Activated T-helper 2 cell treated with anti-CD3 and anti-CD28 coated beads, Interferon-gamma antibody, Interleukin-2, Interleukin-4, amounts not matched to agents 10 μg/mL and 5 μg/mL and 100 μg/mL, durations not matched to agents 14 hours and 24 hours and 36 hours (primary cell): ENCODE results near the gene PTPN7. TPM values are rescaled to one million over a fixed set of nuclear protein-coding genes. Genes with fewer than 3 reads are reported as not detected.
"Not testable (repeated sequence)": the region's sequence is repeated elsewhere in the genome, so short reads cannot be mapped to it uniquely, and the experiment has no call there.

Experiments
- DNase-seq: peaks from one replicate; pipeline ENCODE4 v3.0.0; 2021; ENCODE audit warnings: low spot score
- H3K27ac Mint-ChIP-seq: one replicate; pipeline ENCODE4 v1.8.0; 2021; ENCODE audit warnings: mixed read lengths
- H3K27me3 Mint-ChIP-seq: one replicate; pipeline ENCODE4 v1.8.0; 2021; ENCODE audit warnings: low read depth, mixed read lengths
- H3K36me3 Mint-ChIP-seq: one replicate; pipeline ENCODE4 v1.8.0; 2021; ENCODE audit warnings: low read depth, mixed read lengths
- H3K4me1 Mint-ChIP-seq: one replicate; pipeline ENCODE4 v1.8.0; 2021; ENCODE audit warnings: low read depth, mixed read lengths
- H3K4me3 Mint-ChIP-seq: one replicate; pipeline ENCODE4 v1.8.0; 2021; ENCODE audit warnings: low read depth, mild to moderate bottlenecking, moderate library complexity, mixed read lengths
- H3K9me3 Mint-ChIP-seq: one replicate; pipeline ENCODE4 v1.8.0; 2021; ENCODE audit warnings: mixed read lengths
- intact Hi-C: fragments of 100-400 bp; cut with micrococcal nuclease; formaldehyde crosslinking; loops from one replicate; pipeline ENCODE4 v1.15.1; 2023
- total RNA-seq: library from RNA; stranded (reverse); gene quantifications from 2 replicates; pipeline ENCODE4 v1.2.3, GENCODE V29; 2022

PTPN7 gene
- total RNA-seq, 1 donor from 2014 or later, result 388 TPM

DNA sequence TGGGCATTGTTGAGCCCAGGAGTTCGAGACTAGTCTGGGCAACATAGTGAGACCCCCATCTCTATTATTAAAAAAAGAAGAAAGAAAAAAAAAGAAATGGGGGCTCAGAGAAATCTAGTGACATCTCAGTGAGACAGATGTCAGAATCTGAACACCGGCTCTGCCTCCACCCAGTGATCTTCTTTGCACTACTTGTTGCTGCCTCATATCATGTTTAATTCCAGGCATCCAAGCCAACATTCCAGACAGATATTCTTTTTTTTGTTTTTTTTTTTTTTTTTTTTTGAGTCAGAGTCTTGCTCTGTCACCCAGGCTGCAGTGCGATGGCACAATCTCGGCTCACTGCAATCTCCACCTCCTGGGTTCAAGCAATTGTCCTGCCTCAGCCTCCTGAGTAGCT, 10.8 kb downstream of the PTPN7 start:
- H3K27me3 Mint-ChIP-seq, result no peaks in the 10 kb centered on the region
- intact Hi-C loops, result loop anchor here (5.0 kb wide), 1 partner anchor 267 kb away; no protein-coding TSS in a partner anchor
- peaks cover 64% of the 10 kb centered on the region for H3K36me3 Mint-ChIP-seq
- H3K9me3 Mint-ChIP-seq, result no peaks in the 10 kb centered on the region
- no peak overlapping the region for H3K27ac Mint-ChIP-seq
- DNase-seq, result no peak
- peaks cover 31% of the 10 kb centered on the region for H3K4me1 Mint-ChIP-seq
- no peak overlapping the region for H3K4me3 Mint-ChIP-seq

DNA sequence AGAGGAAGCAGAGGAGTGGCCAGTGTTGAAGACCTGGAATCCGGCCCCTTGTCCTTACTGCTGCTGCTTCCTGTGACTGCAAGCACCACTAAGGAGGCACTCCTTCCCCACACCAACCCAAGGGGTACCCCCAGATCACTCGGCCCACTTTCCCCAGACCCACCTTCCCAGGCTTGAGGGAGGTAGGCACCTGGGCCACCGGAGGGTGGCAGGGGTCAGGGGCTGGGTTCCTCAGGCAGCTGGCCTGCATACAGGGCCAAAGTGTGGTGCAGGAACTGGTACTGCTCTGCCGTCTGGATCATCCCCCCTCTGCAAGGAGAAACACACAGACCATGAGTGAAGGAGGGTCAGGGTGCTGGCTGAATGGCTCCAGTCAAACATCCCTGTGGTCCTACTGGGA, 12.0 kb downstream of the PTPN7 start:
- Mint-ChIP-seq H3K9me3 (no peaks in the 10 kb centered on the region), H3K27ac (no peak overlapping the region)

DNA sequence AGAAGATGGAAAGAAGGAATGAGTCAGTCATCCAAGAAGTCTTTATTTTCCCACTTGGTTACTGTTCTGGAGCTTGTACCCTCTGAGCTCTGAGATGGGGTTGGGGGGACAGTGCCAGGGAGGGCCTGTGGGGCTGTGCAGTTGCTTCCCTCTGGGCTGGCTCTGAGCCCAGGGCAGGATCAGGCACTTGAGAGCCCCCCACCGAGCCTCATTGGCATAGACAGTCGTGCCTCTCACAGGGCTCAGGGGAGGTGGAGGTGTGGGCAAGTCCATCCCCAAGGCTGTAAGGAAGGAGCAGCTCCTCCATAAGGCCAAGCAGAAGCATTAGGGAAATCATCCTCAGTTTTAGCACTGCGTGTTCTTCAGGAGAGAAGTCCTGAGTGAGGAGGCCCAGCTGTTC, 13.4 kb downstream of the PTPN7 start:
- Mint-ChIP-seq H3K4me1 (peaks cover 37% of the 10 kb centered on the region), H3K27ac (peak overlapping the region; percentile 33), H3K27me3 (no peaks in the 10 kb centered on the region), H3K36me3 (peaks cover 48% of the 10 kb centered on the region), H3K4me3 (no peak overlapping the region), H3K9me3 (no peaks in the 10 kb centered on the region)
- intact Hi-C loops, result loop anchor here (5.0 kb wide), 1 partner anchor 265 kb away; no protein-coding TSS in a partner anchor
- no peak for DNase-seq

More for the DNA sequence above, 12.0 kb downstream of the PTPN7 start:
- intact Hi-C loops, result loop anchor here (5.0 kb wide), 1 partner anchor 266 kb away; no protein-coding TSS in a partner anchor
- H3K4me3 Mint-ChIP-seq, result no peak overlapping the region
- no peaks in the 10 kb centered on the region for H3K27me3 Mint-ChIP-seq
- DNase-seq, result no peak
- H3K4me1 Mint-ChIP-seq, result peaks cover 30% of the 10 kb centered on the region
- peaks cover 57% of the 10 kb centered on the region for H3K36me3 Mint-ChIP-seq

DNA sequence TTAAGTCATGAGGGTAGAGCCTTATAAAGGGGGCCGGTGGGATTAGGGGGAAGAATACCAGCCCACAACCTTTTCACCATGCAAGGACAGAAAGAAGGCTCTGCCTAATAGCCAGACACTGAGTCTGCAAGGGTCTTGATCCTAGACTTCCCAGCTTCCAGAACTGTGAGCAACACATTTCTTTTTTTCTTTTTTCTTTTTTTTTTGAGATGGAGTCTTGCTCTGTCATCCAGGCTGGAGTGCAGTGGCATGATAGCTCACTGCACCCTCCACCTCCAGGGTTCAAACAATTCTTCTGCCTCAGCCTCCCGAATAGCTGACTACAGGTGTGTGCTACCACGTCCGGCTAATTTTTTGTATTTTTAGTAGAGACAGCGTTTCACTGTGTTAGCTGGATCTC, 14.1 kb downstream of the PTPN7 start:
- no peaks in the 10 kb centered on the region for H3K9me3 Mint-ChIP-seq
- H3K27me3 Mint-ChIP-seq, result no peaks in the 10 kb centered on the region
- H3K27ac Mint-ChIP-seq, result peak overlapping the region; percentile 42
- H3K4me3 Mint-ChIP-seq, result no peak overlapping the region
- intact Hi-C loops, result loop anchor here (5.0 kb wide), 1 partner anchor 264 kb away; no protein-coding TSS in a partner anchor
- H3K4me1 Mint-ChIP-seq, result peaks cover 36% of the 10 kb centered on the region
- H3K36me3 Mint-ChIP-seq, result peaks cover 44% of the 10 kb centered on the region
- DNase-seq, result no peak

DNA sequence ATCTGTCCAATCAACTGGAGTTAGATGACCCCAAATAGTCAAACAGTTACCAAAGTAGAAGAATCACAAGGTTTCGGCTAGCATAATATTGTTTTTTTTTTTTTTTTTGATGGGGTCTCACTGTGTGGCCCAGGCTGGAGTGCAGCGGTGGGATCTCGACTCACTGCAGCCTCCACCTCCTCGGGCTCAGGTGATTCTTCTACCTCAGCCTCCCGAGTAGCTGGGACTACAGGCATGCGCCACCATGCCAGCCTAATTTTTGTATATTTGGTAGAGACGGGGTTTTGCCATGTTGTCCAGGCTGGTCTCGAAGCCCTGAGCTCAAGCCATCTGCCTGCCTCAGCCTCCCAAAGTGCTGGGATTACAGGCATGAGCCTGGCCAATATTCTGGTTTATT, 14.7 kb downstream of the PTPN7 start:
- H3K9me3 Mint-ChIP-seq, DNase-seq, H3K27me3 Mint-ChIP-seq: not testable (repeated sequence)
- Mint-ChIP-seq H3K4me3 (peak overlapping the region; percentile 78), H3K27ac (peak overlapping the region; percentile 84), H3K4me1 (peaks cover 31% of the 10 kb centered on the region), H3K36me3 (peaks cover 42% of the 10 kb centered on the region)
- intact Hi-C loops, result loop anchor here (1.0 to 5.0 kb wide), 3 partner anchors 13 to 263 kb away; no protein-coding TSS in a partner anchor

DNA sequence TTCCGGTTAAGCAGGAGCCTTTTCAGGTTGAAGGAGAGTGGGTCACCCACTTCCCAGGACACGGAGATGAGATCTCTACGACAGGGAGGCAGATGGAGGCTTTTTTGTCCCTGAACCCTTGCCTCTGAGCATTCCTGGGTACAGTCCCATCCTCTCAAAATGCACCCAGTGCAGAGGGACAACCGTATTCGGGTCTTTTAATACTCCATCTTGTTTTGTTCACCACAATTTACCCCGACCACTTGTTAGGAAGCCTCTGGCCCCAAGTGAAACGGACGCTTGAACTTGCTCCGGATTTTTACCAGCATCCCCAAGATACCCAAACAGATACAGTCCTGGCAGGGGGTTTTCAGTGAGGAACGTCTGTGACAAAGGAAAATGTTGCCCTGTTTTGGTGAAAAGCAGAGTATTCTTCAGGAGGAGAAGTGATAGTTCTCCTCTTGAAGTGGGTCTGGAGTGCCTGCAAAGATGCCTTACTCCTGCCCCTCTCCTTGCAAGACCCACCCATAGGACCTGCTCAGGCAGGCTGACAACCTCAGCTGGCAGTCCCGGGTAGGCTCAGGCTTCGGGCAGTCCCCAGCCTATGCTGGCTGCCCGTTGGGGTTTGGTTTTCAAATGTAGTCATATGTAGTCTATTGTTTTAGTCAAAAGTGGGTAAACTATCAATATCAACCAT, 15.2 kb downstream of the PTPN7 start:
- DNase-seq, result no peak
- Mint-ChIP-seq H3K36me3 (peaks cover 37% of the 10 kb centered on the region), H3K27ac (peak overlapping the region; percentile 84), H3K4me1 (peaks cover 29% of the 10 kb centered on the region), H3K9me3 (no peaks in the 10 kb centered on the region), H3K27me3 (no peaks in the 10 kb centered on the region), H3K4me3 (peak overlapping the region; percentile 78)
- intact Hi-C loops, result loop anchor here (1.0 to 5.0 kb wide), 3 partner anchors 14 to 263 kb away; no protein-coding TSS in a partner anchor

DNA sequence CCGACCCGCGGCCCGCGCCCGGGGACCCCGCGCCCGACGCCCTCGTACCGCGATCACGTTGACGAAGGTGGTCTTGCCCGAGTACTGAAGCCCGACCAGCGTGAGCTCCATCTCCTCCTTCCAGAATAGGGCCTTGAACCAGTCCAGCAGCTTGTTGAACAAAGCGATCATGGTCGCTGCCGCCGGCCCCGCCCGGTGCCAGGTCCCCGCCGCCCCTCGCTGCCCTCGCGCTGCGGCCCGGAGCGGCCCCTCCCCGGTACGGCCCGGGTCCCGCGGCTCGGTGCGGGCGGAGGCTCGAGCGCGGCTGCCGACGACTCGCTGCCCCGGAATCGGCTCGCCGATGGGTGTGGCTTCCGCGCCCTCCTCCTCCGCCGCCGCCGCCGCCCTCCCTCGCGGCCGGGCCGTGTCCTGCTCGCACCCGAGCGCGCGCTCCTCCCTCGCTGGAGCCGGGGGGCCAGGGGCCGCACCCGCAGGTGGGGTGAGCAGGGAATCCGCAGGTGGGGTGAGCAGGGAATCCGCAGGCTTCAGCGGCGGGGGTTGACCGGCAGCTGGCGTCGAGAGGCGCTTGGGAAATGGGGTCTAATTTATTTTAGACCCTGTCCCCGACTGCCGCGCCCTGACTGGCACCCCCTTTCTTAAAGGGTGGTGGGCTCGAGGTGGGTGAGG, 15.9 kb downstream of the PTPN7 start, which contains the start of gene ARL8A:
TSS of gene ARL8A (minus strand) at position 336 of the 666 bp plus-strand sequence. CDS start at position 171, 165 bp downstream.
- Mint-ChIP-seq H3K36me3 (peaks cover 32% of the 10 kb centered on the region), H3K4me3 (peak within 1 kb of the TSS; percentile 91), H3K27me3 (no peaks in the 10 kb centered on the region), H3K9me3 (no peaks in the 10 kb centered on the region), H3K27ac (peak within 1 kb of the TSS; percentile 92), H3K4me1 (peaks cover 29% of the 10 kb centered on the region)
- peak; percentile 71 for DNase-seq
- intact Hi-C loops, result loop anchor here (1.0 to 5.0 kb wide), 3 partner anchors 14 to 262 kb away; no protein-coding TSS in a partner anchor

DNA sequence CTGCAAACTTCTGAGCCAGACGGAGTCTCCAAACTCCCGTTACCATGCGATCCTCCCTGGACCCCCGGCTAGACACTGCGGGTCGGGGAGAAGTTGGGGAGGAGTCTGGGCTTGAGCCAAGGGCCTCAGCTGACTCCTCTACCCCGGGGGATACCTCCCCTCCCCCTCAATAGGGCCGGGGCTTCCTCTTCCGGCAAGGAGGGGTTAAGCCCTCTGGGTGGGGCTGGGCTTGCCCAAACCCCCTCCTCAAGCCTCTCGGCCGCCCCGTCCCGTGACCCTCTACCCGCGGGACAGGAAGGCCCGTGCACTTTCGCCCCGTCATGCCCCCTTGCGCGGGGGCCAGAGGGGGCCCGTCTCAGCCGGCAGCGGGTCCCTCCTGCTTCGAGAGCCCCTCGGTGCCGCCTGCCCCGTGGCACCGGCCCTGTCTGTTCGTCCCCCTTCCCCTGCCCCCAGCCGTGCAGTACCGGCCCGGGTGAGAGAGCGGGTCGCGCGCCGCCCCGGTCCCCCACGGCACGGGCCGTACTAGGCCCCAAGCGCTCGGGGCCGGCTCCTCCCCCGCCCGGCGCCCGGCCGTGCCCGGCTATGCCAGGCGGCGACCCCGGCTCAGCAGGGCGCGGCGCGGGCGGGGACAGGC, 16.5 kb downstream of the PTPN7 start:
- no peaks in the 10 kb centered on the region for H3K9me3 Mint-ChIP-seq
- no peaks in the 10 kb centered on the region for H3K27me3 Mint-ChIP-seq
- H3K36me3 Mint-ChIP-seq, result peaks cover 25% of the 10 kb centered on the region
- peaks cover 25% of the 10 kb centered on the region for H3K4me1 Mint-ChIP-seq
- intact Hi-C loops, result loop anchor here (2.0 kb wide), 1 partner anchor 15 kb away; no protein-coding TSS in a partner anchor
- peak overlapping the region; percentile 91 for H3K4me3 Mint-ChIP-seq
- no peak for DNase-seq
- H3K27ac Mint-ChIP-seq, result peak overlapping the region; percentile 92

DNA sequence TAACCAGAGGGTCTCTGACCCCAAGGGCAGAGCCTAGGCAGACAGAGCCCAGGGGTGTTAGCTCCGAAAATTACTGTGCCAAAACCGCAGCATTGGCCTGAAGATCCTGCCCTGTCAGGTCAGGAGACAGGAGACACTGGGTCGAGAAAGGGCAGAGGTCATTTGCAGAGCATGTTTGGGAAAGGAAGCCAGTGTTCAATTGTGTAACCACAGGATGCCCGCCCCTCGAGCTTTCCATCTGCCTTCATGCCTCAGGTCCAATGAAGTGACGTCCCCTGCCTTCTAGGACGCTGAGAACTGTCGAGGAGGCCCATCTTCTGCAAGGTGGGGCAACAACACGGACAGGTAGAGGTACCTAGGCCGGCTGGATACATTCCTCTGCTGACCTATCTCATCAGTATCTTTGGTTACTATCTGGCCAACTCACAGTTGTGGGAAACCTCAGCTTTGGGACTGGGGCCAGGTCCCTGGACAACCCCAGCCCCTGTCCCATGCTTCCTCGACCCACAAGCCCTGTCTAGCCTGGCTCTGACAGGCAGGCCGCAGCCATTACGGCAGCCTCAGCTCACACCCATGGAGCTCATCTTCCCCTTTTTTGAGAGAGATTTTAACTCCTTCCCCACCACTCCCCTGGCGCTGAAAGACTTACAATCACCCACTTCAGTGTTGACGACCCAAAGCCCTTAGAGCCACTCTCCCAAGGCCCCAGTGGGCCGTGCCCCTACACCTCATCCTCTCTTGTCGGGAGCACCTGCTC, 17.2 kb downstream of the PTPN7 start:
- no peaks in the 10 kb centered on the region for H3K9me3 Mint-ChIP-seq
- peak overlapping the region; percentile 92 for H3K27ac Mint-ChIP-seq
- H3K4me3 Mint-ChIP-seq, result peak overlapping the region; percentile 91
- H3K36me3 Mint-ChIP-seq, result peaks cover 21% of the 10 kb centered on the region
- intact Hi-C loops, result no loop called here
- H3K4me1 Mint-ChIP-seq, result peaks cover 25% of the 10 kb centered on the region
- no peaks in the 10 kb centered on the region for H3K27me3 Mint-ChIP-seq
- DNase-seq, result no peak

DNA sequence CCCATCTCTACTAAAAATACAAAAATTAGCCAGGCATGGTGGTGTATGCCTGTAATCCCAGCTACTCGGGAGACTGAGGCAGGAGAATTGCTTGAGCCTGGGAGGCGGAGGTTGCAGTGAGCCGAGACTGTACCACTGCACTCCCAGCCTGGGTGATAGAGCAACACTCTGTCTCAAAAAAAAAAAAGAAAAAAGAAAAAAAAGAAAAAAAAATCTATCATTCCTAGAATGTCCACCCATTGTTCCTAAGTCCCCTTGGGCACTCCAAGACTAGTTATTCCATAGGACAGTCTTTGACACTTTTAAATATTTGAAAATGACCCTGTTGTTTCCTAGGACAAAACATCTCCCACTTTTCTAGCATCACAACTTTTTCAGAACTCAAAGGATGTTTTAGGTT, 18.9 kb downstream of the PTPN7 start:
- DNase-seq, H3K27ac Mint-ChIP-seq, H3K4me3 Mint-ChIP-seq, intact Hi-C loops, H3K27me3 Mint-ChIP-seq, H3K9me3 Mint-ChIP-seq: not testable (repeated sequence)
- Mint-ChIP-seq H3K36me3 (peaks cover 14% of the 10 kb centered on the region), H3K4me1 (peaks cover 22% of the 10 kb centered on the region)

DNA sequence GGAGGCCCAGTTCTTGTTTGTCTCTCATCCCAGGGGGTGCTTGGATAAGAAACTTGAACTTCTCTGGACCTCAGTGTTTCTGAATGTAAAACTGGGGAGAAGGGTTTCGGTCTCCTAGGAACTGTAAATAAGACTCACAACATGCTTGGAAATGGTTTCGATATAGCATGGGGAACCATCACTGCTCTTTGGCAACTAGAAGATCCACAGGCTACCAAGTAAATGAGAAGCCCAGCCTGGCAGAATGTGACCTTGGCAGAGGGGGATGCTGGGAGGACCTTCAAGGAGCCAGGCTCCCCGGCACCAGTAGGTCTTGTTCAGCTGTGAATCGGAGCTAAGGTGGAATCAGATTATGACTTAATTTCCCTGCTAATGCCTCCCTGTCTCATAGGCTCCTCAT, 19.6 kb downstream of the PTPN7 start:
- Mint-ChIP-seq H3K27ac (no peak overlapping the region), H3K4me1 (peaks cover 18% of the 10 kb centered on the region), H3K27me3 (no peaks in the 10 kb centered on the region), H3K36me3 (peaks cover 15% of the 10 kb centered on the region), H3K4me3 (no peak overlapping the region), H3K9me3 (no peaks in the 10 kb centered on the region)
- intact Hi-C loops, result no loop called here
- no peak for DNase-seq

DNA sequence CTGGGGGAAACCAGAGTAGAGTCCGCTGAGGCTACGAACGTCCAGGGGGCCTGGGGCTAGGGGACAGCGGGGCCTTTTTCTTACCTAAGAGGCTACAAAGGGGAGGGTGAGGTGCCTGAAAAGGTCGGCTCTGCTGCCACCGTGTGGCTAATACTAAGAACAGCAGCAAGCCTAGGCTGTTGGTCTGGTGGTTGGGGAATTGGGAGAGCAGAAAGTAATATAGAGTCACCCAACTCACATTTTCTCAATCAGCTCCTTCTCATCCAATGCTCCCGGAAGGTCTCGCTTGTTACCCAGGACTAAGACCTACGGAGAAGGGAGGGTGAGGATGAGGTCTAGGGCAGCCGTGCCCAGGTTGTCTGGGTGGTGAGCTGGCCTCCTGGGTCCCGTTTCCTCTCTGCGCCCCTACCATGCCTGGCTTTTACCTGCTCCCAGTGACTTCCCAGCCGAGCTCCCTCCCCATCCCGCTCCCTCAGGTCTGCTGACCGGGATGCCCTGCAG, 25.1 kb downstream of the PTPN7 start:
- no peaks in the 10 kb centered on the region for H3K9me3 Mint-ChIP-seq
- DNase-seq, result peak; percentile 38
- H3K4me1 Mint-ChIP-seq, result no peaks in the 10 kb centered on the region
- H3K36me3 Mint-ChIP-seq, result peaks cover 29% of the 10 kb centered on the region
- H3K27ac Mint-ChIP-seq, result no peak overlapping the region
- intact Hi-C loops, result loop anchor here (1.0 kb wide), 1 partner anchor 126 kb away; no protein-coding TSS in a partner anchor
- no peak overlapping the region for H3K4me3 Mint-ChIP-seq
- H3K27me3 Mint-ChIP-seq, result no peaks in the 10 kb centered on the region
